Measurements from ENCODE around the gene SLC22A23.

SLC22A23 gene

DNA sequence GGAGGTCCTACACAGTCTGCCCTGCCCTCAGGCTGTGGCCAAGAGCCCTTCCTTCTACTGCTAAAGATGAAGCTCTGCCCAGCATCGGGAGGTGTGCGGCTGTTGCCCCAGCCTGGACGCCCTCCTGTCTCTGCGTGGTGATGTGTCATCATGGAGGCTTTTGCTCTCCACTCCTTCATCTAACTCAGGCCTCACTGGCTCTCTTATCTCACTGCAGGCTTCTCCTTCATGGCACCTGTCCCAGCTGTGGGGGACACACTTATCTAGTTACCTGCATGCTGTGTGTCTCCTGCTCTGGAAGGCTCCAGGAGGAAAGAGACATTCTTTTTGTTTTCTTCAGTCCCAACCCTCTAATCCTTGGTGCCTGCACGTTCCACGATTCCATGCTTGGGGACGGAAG lies 109.0 kb downstream of the SLC22A23 start:
- H3K4me1 ChIP-seq (ENCODE audit: control insufficient read depth, insufficient read depth, low read length), result peaks cover 2% of the 10 kb centered on the region
- no peaks in the 10 kb centered on the region for H3K36me3 ChIP-seq (ENCODE audit: control insufficient read depth, insufficient read depth, low read length)
- no peak overlapping the region for H3K9ac ChIP-seq (ENCODE audit: low read length)
- no peak overlapping the region for H3K4me3 ChIP-seq (ENCODE audit: low read length)
- no peak overlapping the region for H3K27ac ChIP-seq (ENCODE audit: low read depth, low read length)
- H3K27me3 ChIP-seq (ENCODE audit: control insufficient read depth, insufficient read depth, low read length), result no peaks in the 10 kb centered on the region

- Histone ChIP-seq H3K36me3 (ENCODE audit: control insufficient read depth, insufficient read depth, low read length) (no peaks in the 10 kb centered on the region), H3K4me3 (ENCODE audit: low read length) (no peak overlapping the region), H3K27me3 (ENCODE audit: control insufficient read depth, insufficient read depth, low read length) (no peaks in the 10 kb centered on the region), H3K9ac (ENCODE audit: low read length) (no peak overlapping the region), H3K4me1 (ENCODE audit: control insufficient read depth, insufficient read depth, low read length) (peaks cover 2% of the 10 kb centered on the region), H3K27ac (ENCODE audit: low read depth, low read length) (no peak overlapping the region)
Measured at GRCh38 chr6:3347247-3347646, 109.6 kb downstream of the SLC22A23 start.

GRCh38 chr6:3346476-3346875 lies 110.4 kb downstream of the SLC22A23 start:
- H3K36me3 ChIP-seq (ENCODE audit: control insufficient read depth, insufficient read depth, low read length), result no peaks in the 10 kb centered on the region
- H3K4me1 ChIP-seq (ENCODE audit: control insufficient read depth, insufficient read depth, low read length), result peaks cover 2% of the 10 kb centered on the region
- H3K27me3 ChIP-seq (ENCODE audit: control insufficient read depth, insufficient read depth, low read length), result no peaks in the 10 kb centered on the region
- no peak overlapping the region for H3K4me3 ChIP-seq (ENCODE audit: low read length)
- H3K9ac ChIP-seq (ENCODE audit: low read length), result no peak overlapping the region
- H3K27ac ChIP-seq (ENCODE audit: low read depth, low read length), result no peak overlapping the region

DNA sequence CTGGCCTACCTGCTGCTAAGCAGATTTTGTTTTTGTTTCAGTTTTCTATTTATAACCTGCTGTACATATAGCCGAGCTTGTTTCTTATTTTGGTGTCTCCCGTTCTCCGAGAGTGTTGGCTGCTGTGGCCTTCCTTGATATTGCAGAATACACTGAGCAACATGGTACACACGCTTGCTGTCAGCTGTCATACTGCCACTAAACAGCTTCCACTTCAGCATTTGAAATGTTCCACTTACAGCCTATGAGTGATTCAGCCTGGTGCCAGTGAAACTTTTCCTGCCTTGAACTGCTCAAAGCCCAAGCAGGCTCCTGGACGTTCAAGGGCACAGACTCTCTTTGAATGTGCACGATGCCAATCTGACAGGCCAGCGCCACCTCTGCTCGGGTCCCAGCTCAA lies 111.0 kb downstream of the SLC22A23 start:
- Histone ChIP-seq H3K27me3 (ENCODE audit: control insufficient read depth, insufficient read depth, low read length) (no peaks in the 10 kb centered on the region), H3K4me1 (ENCODE audit: control insufficient read depth, insufficient read depth, low read length) (peaks cover 2% of the 10 kb centered on the region), H3K9ac (ENCODE audit: low read length) (no peak overlapping the region), H3K36me3 (ENCODE audit: control insufficient read depth, insufficient read depth, low read length) (no peaks in the 10 kb centered on the region), H3K27ac (ENCODE audit: low read depth, low read length) (no peak overlapping the region), H3K4me3 (ENCODE audit: low read length) (no peak overlapping the region)

DNA sequence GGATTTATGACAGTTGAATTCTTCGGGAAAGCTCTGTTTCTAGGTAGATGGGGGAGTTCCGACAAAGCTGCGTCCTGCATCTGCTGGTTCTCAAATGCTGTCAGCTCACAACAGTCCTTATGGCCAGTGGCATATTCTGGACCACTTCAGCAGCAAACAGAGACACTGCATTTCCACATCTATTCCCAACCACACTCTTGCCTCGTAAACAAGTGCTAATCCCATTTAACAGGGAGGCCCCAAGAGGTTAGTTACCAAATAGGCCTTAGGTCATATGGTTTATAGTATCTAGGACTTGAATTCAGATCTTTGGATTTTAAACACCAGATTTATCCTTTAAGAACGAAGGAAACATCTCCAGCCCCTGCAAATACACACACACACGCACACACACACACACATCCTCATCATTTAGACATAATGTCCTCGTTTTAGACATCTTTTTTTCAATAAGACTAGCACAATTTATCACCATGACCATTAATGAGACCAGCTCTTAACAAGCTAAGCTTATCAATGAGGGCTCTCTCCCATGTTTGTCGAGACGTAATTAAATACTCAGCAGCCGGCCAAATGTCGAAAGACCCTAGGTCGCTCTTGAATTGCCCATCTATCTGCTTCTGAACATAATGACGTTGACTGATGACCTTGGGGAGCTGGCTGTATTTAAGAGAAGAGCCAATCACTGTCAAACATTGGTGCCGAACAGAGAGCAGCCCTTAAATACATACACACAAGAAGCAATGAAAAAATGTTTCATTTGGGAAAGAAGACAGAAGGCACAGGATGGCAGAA lies 113.6 kb downstream of the SLC22A23 start:
- peaks cover 2% of the 10 kb centered on the region for H3K4me1 ChIP-seq (ENCODE audit: control insufficient read depth, insufficient read depth, low read length)
- H3K9ac ChIP-seq (ENCODE audit: low read length), result no peak overlapping the region
- no peak overlapping the region for H3K4me3 ChIP-seq (ENCODE audit: low read length)
- H3K27ac ChIP-seq (ENCODE audit: low read depth, low read length), result no peak overlapping the region
- H3K27me3 ChIP-seq (ENCODE audit: control insufficient read depth, insufficient read depth, low read length), result no peaks in the 10 kb centered on the region
- no peaks in the 10 kb centered on the region for H3K36me3 ChIP-seq (ENCODE audit: control insufficient read depth, insufficient read depth, low read length)

GRCh38 chr6:3341467-3341866 lies 115.4 kb downstream of the SLC22A23 start:
- no peak overlapping the region for H3K9ac ChIP-seq (ENCODE audit: low read length)
- H3K4me3 ChIP-seq (ENCODE audit: low read length), result no peak overlapping the region
- H3K27me3 ChIP-seq (ENCODE audit: control insufficient read depth, insufficient read depth, low read length), result no peaks in the 10 kb centered on the region
- peak overlapping the region; percentile 2 for H3K27ac ChIP-seq (ENCODE audit: low read depth, low read length)
- no peaks in the 10 kb centered on the region for H3K36me3 ChIP-seq (ENCODE audit: control insufficient read depth, insufficient read depth, low read length)
- H3K4me1 ChIP-seq (ENCODE audit: control insufficient read depth, insufficient read depth, low read length), result peaks cover 8% of the 10 kb centered on the region

DNA sequence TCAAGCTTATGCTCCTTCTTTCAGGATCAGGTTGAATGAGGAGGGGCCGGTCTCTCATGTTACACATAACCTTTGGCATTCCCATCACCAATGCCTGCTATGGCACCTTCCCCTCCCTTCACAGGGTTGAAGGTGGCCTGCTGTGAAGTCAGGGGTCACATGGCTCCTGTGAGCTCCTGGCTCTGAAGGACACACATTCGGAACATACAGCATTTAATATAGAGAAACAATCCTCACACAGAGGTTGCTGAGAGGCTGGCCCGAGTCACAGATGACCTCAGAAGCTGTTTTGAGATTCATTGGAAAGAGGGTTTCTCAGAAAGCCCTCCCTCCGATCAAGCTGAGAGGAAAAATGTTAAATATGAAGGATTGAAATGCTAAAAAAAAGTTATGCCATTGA lies 116.0 kb downstream of the SLC22A23 start:
- no peak overlapping the region for H3K4me3 ChIP-seq (ENCODE audit: low read length)
- H3K36me3 ChIP-seq (ENCODE audit: control insufficient read depth, insufficient read depth, low read length), result no peaks in the 10 kb centered on the region
- H3K27ac ChIP-seq (ENCODE audit: low read depth, low read length), result peak overlapping the region; percentile 2
- H3K27me3 ChIP-seq (ENCODE audit: control insufficient read depth, insufficient read depth, low read length), result no peaks in the 10 kb centered on the region
- peaks cover 8% of the 10 kb centered on the region for H3K4me1 ChIP-seq (ENCODE audit: control insufficient read depth, insufficient read depth, low read length)
- H3K9ac ChIP-seq (ENCODE audit: low read length), result no peak overlapping the region

- no peak overlapping the region for H3K4me3 ChIP-seq (ENCODE audit: low read length)
- peaks cover 8% of the 10 kb centered on the region for H3K4me1 ChIP-seq (ENCODE audit: control insufficient read depth, insufficient read depth, low read length)
- no peaks in the 10 kb centered on the region for H3K36me3 ChIP-seq (ENCODE audit: control insufficient read depth, insufficient read depth, low read length)
- H3K27me3 ChIP-seq (ENCODE audit: control insufficient read depth, insufficient read depth, low read length), result no peaks in the 10 kb centered on the region
- peak overlapping the region; percentile 2 for H3K27ac ChIP-seq (ENCODE audit: low read depth, low read length)
- no peak overlapping the region for H3K9ac ChIP-seq (ENCODE audit: low read length)
Measured at GRCh38 chr6:3340358-3340802, 116.5 kb downstream of the SLC22A23 start.

GRCh38 chr6:3339811-3340210 lies 117.0 kb downstream of the SLC22A23 start:
- no peaks in the 10 kb centered on the region for H3K27me3 ChIP-seq (ENCODE audit: control insufficient read depth, insufficient read depth, low read length)
- no peaks in the 10 kb centered on the region for H3K36me3 ChIP-seq (ENCODE audit: control insufficient read depth, insufficient read depth, low read length)
- H3K4me3 ChIP-seq (ENCODE audit: low read length), result no peak overlapping the region
- peaks cover 13% of the 10 kb centered on the region for H3K4me1 ChIP-seq (ENCODE audit: control insufficient read depth, insufficient read depth, low read length)
- H3K27ac ChIP-seq (ENCODE audit: low read depth, low read length), result no peak overlapping the region
- no peak overlapping the region for H3K9ac ChIP-seq (ENCODE audit: low read length)

DNA sequence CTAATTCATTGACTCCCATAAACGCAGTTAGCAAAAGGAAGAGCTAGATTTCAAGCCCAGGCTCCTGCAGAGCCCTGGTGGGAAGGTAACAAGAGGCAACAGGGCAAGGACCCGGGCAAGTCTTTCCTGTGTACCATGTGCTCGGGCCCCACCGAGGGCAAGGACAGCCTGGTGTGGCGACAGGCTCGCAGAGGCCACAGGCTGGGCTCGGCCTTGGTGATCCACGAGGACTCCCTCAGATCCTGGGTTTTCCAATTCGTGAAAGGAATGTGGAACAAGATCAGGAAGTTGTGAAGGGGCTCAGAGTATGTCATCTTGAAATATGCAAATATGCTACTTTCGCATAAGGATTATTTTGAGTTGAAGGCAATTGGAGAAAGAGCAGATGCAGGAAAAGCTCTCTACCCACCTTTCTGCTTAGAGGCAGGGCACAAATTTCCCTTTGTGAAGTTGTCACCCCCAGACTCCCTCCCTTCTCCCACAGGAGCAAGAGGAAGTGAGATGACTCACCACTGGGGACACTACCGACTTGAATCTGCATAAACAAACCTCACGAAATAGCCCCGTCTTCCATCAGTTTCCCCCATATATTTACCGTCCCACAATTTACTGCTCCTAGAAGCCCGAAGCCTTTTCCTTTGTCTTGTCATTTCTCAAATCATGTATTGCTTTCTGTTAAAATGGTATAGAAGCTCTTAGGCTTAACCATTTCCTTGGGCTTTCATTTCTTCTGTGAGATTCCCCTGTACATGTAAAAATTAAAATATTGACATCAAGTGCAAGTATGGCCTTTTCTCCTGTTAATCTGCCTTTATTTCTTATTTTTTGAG lies 119.1 kb downstream of the SLC22A23 start:
- Histone ChIP-seq H3K4me1 (ENCODE audit: control insufficient read depth, insufficient read depth, low read length) (peaks cover 14% of the 10 kb centered on the region), H3K36me3 (ENCODE audit: control insufficient read depth, insufficient read depth, low read length) (no peaks in the 10 kb centered on the region), H3K27me3 (ENCODE audit: control insufficient read depth, insufficient read depth, low read length) (no peaks in the 10 kb centered on the region), H3K4me3 (ENCODE audit: low read length) (no peak overlapping the region), H3K27ac (ENCODE audit: low read depth, low read length) (no peak overlapping the region), H3K9ac (ENCODE audit: low read length) (no peak overlapping the region)

DNA sequence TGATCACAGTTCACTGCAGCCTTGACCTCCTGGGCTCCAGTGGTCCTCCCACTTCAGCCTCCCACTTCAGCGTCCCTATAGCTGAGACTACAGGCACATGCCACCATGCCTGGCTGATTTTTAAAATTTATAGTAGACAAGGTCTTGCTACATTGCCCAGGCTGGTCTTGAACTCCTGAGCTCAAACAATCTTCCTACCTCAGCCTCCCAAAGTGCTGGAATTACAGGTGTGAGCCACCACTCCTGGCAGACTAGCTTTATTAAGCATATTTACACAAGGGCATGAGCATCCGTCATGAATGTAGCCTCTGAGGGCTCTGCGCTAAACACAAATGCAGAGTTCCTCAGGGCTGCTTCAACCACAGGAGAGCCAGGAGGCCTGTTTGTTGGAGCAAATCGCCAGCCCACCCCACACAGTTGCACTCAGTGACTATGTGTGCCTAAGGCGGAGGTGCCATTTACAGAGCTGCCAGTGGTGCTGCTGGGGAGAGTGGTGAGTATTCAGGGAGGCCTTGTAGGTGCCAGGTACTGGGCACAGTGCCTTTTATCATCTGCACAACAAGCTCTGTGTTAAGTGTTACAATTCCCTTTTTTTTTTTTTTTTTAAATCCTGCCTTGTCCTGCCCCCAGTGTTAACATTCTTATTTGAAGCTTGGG lies 119.9 kb downstream of the SLC22A23 start:
- H3K27me3 ChIP-seq (ENCODE audit: control insufficient read depth, insufficient read depth, low read length), result no peaks in the 10 kb centered on the region

GRCh38 chr6:3336066-3336786 lies 120.6 kb downstream of the SLC22A23 start:
- Histone ChIP-seq H3K9ac (ENCODE audit: low read length) (no peak overlapping the region), H3K36me3 (ENCODE audit: control insufficient read depth, insufficient read depth, low read length) (no peaks in the 10 kb centered on the region), H3K27me3 (ENCODE audit: control insufficient read depth, insufficient read depth, low read length) (no peaks in the 10 kb centered on the region), H3K4me1 (ENCODE audit: control insufficient read depth, insufficient read depth, low read length) (peaks cover 23% of the 10 kb centered on the region), H3K27ac (ENCODE audit: low read depth, low read length) (no peak overlapping the region), H3K4me3 (ENCODE audit: low read length) (no peak overlapping the region)

More for the DNA sequence above, 119.9 kb downstream of the SLC22A23 start:
- Histone ChIP-seq H3K4me1 (ENCODE audit: control insufficient read depth, insufficient read depth, low read length) (peaks cover 18% of the 10 kb centered on the region), H3K27ac (ENCODE audit: low read depth, low read length) (no peak overlapping the region), H3K4me3 (ENCODE audit: low read length) (no peak overlapping the region), H3K36me3 (ENCODE audit: control insufficient read depth, insufficient read depth, low read length) (no peaks in the 10 kb centered on the region), H3K9ac (ENCODE audit: low read length) (no peak overlapping the region)

Data from rectal smooth muscle tissue (tissue), 1 donor.